GM12891 (cell line): ENCODE data around the gene KRT6A.

Experiments used
- POLR2A ChIP-seq: IDR thresholded peaks from 2 replicates; pipeline ENCODE4 v1.6.1; 2011; ENCODE audit warnings: low read depth, low read length, control low read depth
- POLR2AphosphoS5 ChIP-seq: IDR thresholded peaks from 2 replicates; pipeline ENCODE4 v1.6.1; 2011; ENCODE audit warnings: low read depth, low read length, control low read depth
- POU2F2 ChIP-seq: IDR thresholded peaks from 2 replicates; pipeline ENCODE4 v1.6.1; 2011; ENCODE audit warnings: low read depth, mild to moderate bottlenecking, control low read depth, low read length, moderate library complexity
- SPI1 ChIP-seq: IDR thresholded peaks from 2 replicates; pipeline ENCODE4 v1.6.1; 2011; ENCODE audit warnings: low read depth, low read length, control low read depth
- TAF1 ChIP-seq: IDR thresholded peaks from 2 replicates; pipeline ENCODE4 v1.6.1; 2011; ENCODE audit warnings: low read depth, low read length, control low read depth

DNA sequence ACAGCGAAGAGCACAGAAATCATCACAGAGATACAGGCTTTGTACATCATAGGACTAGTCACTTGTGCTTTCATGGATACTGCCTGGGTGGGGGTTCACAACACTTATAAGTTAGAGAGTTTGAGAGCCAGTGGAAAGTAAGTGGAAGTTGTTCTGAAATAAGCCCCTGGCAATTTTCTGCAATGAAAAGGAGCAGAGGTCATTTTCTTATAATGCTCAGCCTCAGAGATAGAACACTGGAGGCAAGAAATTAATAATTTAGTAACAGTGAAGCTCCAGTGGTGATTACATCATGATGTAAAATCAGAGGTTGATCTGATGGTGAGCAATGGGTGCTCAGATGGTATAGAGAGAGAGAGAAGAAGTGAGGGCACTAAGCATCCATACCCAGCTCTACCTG, 5.8 kb downstream of the KRT6A start:
- no peak for TF ChIP-seq POLR2AphosphoS5
- no peak for TF ChIP-seq POLR2A
- no peak for TF ChIP-seq SPI1
- TF ChIP-seq TAF1, result no peak
- no peak for TF ChIP-seq POU2F2
